Stimulated activated CD8-positive, alpha-beta memory T cell treated with anti-CD3 and anti-CD28 coated beads, Interleukin-15, amount 100 ng/mL, for 1 hour (primary cell): Measurements from ENCODE around the gene MTHFSD.

Experiments
- DNase-seq: peaks from one replicate; pipeline ENCODE4 v3.0.0-alpha.2; 2020; ENCODE audit warnings: low read depth

Gene MTHFSD

DNA sequence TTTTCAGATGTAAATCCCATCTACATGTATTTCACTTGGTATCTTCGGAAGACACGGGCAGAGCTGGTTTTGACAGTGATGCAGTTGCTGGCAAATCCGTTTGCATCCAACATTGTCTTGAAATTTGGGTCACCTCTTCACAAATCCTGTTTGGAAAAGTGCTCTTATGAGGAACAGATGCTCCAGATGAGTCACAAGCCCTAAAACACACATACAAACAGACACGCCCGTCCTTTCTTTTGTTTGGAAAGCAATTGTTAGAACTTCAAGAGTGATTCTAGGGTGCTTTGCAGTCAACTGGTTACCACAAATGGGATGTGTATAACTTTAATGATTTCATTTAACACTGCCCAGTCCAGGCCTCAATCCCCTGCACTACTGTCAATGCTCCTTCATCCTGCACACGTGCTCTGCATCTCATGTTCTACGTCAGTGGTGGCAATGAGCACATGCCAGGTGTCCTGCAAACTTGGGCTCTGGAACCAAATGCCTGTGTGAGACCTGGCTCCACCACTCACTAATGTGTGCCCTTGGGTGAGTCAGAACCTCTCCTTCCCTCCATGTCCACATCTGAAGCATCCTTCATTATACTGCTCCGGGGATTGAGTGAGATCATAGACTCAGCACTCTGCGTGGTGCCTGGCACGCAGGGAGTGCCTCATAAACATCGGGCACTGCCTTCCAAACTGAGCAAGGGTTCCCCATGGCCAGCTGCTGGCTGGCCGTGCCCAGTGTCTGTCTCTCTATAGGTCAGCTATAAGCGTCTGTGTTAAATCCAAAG, 64.0 kb downstream of the MTHFSD start:
- DNase-seq: no peak

- DNase-seq: no peak
These were observed 69.3 kb downstream of the MTHFSD start for GRCh38 chr16:86485746-86486145.

DNA sequence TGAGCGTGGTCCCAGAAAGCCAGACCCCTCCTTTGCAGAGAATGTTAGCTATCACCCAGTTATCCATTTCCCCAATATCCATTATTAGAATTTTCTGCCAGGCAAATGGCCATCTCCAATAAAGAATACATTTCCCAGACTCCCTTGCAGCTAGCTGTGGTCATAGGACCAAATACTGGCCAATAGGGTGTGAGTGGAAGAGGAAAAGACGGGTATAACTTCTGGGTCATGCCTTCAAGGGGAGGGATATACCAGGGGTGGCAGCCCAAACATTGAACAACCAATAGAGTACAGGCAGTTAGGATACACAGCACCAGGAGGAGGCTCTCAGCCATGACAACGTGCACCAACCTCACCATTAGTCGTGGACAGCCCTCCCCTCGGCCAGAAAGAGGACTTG, 70.8 kb downstream of the MTHFSD start:
- no peak for DNase-seq

GRCh38 chr16:86481607-86482006, 73.4 kb downstream of the MTHFSD start:
- no peak for DNase-seq

DNA sequence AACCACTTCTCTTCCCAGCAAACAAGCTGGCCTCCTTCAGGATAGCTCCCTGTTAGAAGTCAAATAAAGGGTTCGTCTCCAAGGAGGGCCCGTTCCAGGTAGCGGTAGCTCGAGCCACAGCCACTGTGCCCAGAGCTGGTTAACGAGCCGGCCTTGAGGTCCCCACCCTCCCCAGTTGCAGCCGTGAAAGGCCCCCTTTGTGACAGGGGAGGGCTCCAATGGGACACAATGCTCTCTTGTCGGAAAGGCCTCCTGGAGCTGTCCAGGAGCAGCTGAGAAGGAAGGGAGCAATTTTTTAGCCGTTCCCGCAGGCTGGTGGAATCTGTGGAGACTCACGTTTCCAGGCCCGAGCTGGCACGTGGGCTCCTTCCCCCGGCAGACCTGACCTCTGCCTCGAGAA, 74.6 kb downstream of the MTHFSD start:
- DNase-seq: no peak
